DMS 273 (cell line): Measurements from ENCODE around the gene HOATZ.

Experiments
- DNase-seq: peaks from one replicate; lab custom pipeline; 2025; ENCODE audit not compliant: unreplicated experiment; lab: John Stamatoyannopoulos, UW

The HOATZ gene

GRCh38 chr11:111514216-111515031, at the start of gene HOATZ:
Gene HOATZ, plus strand, starts transcription at chr11:111514778. Its CDS starts 7 bp downstream, at chr11:111514785.
- DNase-seq: peak; percentile 50

- DNase-seq: no peak
These were observed 49.2 kb upstream of the HOATZ start for GRCh38 chr11:111465400-111465799.

- DNase-seq: no peak
These were observed 48.0 kb upstream of the HOATZ start for GRCh38 chr11:111466615-111467014.

GRCh38 chr11:111469200-111469599, 45.4 kb upstream of the HOATZ start:
- no peak for DNase-seq

- no peak for DNase-seq
These were observed 42.4 kb upstream of the HOATZ start for GRCh38 chr11:111472228-111472627.

GRCh38 chr11:111474432-111474831, 40.1 kb upstream of the HOATZ start:
- no peak for DNase-seq

GRCh38 chr11:111476366-111476765, 38.2 kb upstream of the HOATZ start:
- DNase-seq: no peak

- peak; percentile 3 for DNase-seq
These were observed 37.6 kb upstream of the HOATZ start for GRCh38 chr11:111476956-111477355.

- DNase-seq: no peak
These were observed 36.7 kb upstream of the HOATZ start for GRCh38 chr11:111477898-111478297.

- DNase-seq: no peak
These were observed 34.9 kb upstream of the HOATZ start for GRCh38 chr11:111479666-111480065.

GRCh38 chr11:111483431-111483830, 31.1 kb upstream of the HOATZ start:
- no peak for DNase-seq

GRCh38 chr11:111490496-111490895, 24.1 kb upstream of the HOATZ start:
- no peak for DNase-seq

GRCh38 chr11:111494040-111494439, 20.5 kb upstream of the HOATZ start:
- no peak for DNase-seq

GRCh38 chr11:111499483-111499882, 15.1 kb upstream of the HOATZ start:
- no peak for DNase-seq

GRCh38 chr11:111500481-111500880, 14.1 kb upstream of the HOATZ start:
- no peak for DNase-seq

GRCh38 chr11:111502611-111503010, 12.0 kb upstream of the HOATZ start:
- no peak for DNase-seq

GRCh38 chr11:111510311-111510710, 4.3 kb upstream of the HOATZ start:
- peak; percentile 2 for DNase-seq

GRCh38 chr11:111512296-111513239, 2.0 kb upstream of the HOATZ start, which contains the start of gene BTG4:
Gene BTG4, minus strand, starts transcription at chr11:111512386. Its CDS starts 13,610 bp downstream, at chr11:111498776.
- DNase-seq: peak; percentile 59

GRCh38 chr11:111513240-111513605, 1.4 kb upstream of the HOATZ start:
- DNase-seq: no peak

GRCh38 chr11:111515591-111515990, 1.0 kb downstream of the HOATZ start:
- no peak for DNase-seq

- DNase-seq: no peak
These were observed 4.1 kb downstream of the HOATZ start for GRCh38 chr11:111518668-111519067.

- no peak for DNase-seq
These were observed 6.0 kb downstream of the HOATZ start for GRCh38 chr11:111520560-111520959.
